Upper lobe of left lung (tissue), 4 donors: ENCODE data around the gene AGXT.

Source experiments
- POLR2A ChIP-seq, 4 donors: fragments of 450-650 bp; IDR thresholded peaks; one replicate each; pipeline ENCODE4 v1.5.1; 2016 to 2017; ENCODE audit warnings: antibody characterized with exemption in 4 of 4, mild to moderate bottlenecking in 2 of 4
- TF ChIP-seq, protein P1 (sequence below), 6 experiments: fragments of 450-650 bp in 4 of 6; fragments of 200-600 bp in 2 of 6; sonication (generic) in 2 of 6; IDR thresholded peaks; one replicate each; pipeline ENCODE4 v1.5.1; 2016 to 2019; ENCODE audit warnings: antibody characterized with exemption in 6 of 6

DNA sequence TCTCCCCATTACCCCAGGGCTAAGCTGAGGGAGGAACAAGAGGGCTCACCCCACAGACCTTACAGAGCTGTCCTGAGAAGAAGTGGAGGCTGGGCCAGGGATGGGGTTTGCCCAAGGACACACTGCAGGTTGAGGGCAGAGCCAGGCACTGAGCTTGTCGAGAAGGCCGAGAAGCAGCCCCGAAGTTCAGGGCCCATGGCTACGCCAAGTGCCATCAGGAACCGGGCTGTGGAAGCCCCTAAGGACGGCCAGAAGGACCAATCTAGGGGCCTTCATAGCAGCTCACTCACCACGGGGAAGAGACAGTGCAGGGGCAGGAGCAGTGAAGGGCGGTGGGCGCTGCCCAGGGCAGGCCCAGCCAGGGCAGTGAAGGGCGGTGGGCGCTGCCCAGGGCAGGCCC lies 18.6 kb upstream of the AGXT start:
- TF ChIP-seq, protein P1, sequence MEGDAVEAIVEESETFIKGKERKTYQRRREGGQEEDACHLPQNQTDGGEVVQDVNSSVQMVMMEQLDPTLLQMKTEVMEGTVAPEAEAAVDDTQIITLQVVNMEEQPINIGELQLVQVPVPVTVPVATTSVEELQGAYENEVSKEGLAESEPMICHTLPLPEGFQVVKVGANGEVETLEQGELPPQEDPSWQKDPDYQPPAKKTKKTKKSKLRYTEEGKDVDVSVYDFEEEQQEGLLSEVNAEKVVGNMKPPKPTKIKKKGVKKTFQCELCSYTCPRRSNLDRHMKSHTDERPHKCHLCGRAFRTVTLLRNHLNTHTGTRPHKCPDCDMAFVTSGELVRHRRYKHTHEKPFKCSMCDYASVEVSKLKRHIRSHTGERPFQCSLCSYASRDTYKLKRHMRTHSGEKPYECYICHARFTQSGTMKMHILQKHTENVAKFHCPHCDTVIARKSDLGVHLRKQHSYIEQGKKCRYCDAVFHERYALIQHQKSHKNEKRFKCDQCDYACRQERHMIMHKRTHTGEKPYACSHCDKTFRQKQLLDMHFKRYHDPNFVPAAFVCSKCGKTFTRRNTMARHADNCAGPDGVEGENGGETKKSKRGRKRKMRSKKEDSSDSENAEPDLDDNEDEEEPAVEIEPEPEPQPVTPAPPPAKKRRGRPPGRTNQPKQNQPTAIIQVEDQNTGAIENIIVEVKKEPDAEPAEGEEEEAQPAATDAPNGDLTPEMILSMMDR (IDR thresholded peaks at IDR 0.05), result no peak
- no peak for TF ChIP-seq POLR2A (IDR thresholded peaks at IDR 0.05)
